ENCODE results near the gene PARM1.

PARM1 gene

GRCh38 chr4:75002381-75002780 lies 69.5 kb downstream of the PARM1 start:
- peaks cover 5% of the 10 kb centered on the region for H3K4me1 Mint-ChIP-seq
- H3K27me3 Mint-ChIP-seq (ENCODE audit: low read depth, poor library complexity): peaks cover 7% of the 10 kb centered on the region
- H3K36me3 Mint-ChIP-seq (ENCODE audit: low read depth): peaks cover 8% of the 10 kb centered on the region
- no peak for DNase-seq
- TF ChIP-seq, protein P1, sequence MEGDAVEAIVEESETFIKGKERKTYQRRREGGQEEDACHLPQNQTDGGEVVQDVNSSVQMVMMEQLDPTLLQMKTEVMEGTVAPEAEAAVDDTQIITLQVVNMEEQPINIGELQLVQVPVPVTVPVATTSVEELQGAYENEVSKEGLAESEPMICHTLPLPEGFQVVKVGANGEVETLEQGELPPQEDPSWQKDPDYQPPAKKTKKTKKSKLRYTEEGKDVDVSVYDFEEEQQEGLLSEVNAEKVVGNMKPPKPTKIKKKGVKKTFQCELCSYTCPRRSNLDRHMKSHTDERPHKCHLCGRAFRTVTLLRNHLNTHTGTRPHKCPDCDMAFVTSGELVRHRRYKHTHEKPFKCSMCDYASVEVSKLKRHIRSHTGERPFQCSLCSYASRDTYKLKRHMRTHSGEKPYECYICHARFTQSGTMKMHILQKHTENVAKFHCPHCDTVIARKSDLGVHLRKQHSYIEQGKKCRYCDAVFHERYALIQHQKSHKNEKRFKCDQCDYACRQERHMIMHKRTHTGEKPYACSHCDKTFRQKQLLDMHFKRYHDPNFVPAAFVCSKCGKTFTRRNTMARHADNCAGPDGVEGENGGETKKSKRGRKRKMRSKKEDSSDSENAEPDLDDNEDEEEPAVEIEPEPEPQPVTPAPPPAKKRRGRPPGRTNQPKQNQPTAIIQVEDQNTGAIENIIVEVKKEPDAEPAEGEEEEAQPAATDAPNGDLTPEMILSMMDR (IDR thresholded peaks at IDR 0.05): no peak
- H3K27ac Mint-ChIP-seq: no peak overlapping the region
- H3K4me3 Mint-ChIP-seq: no peak overlapping the region
- H3K9me3 Mint-ChIP-seq: peaks cover 9% of the 10 kb centered on the region

DNA sequence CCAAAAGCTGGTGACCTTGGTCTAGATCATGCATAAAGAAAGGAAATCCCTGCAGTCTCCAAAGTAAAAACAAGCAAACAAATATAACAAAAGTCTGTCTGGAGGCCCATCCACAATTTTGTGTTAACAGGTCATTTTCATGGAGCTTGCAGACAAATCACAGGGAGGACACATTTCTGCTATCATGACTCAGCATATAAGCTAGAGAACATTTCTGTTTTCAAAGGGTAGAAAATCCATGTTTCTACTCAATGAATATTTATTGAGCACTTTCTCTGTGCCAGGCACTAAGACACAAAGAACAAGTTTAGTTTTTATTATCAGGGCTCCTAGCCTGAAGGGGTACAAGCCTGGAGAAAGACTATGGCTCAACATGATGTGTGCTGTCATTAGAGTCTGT lies 71.1 kb downstream of the PARM1 start:
- H3K4me3 Mint-ChIP-seq: no peak overlapping the region

DNA sequence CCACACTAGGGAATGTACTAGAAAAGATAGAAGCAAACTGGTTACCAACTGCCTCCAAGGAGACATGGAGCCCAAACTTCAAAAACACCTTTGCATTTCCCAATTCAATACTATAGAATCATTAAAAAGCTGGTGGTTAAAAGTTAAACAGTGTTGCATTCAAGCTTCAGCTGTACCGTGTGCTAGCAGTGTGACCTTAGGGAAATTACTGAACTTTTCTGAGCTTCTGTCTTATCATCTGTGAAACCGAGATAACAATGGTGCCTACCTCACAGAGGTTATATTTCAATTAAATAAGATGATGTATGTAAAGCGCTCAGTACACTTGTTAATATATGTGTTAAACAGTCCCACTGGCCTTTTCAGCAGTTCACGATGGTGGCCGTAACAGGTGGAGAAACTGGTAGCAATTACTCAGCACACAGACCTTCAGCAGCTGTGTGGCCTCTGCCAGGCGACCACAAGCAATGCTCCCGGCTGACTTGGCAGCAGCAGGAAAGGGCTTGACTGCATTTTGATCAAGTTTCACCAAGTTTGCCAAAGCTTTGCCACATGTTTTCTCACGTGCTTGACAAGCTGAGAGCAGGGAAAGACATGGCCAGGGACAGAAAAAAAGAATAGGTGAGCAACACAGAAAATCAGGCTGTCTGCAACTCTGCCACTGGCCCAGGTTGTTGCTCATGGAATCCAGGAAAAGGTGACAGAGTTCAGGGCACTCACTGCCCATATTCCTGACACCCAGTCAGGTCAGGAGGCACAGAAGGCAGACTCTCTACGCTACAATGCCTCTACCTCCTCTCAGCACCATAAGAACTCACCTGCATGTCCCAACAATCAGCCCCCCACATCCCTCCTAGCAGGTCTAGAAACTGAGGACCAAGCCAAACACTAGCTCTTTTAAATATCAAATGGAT lies 72.1 kb downstream of the PARM1 start:
- no peak for DNase-seq
- Mint-ChIP-seq H3K27ac (no peak overlapping the region), H3K36me3 (ENCODE audit: low read depth) (peaks cover 17% of the 10 kb centered on the region), H3K4me3 (no peak overlapping the region), H3K9me3 (peaks cover 21% of the 10 kb centered on the region), H3K27me3 (ENCODE audit: low read depth, poor library complexity) (peaks cover 3% of the 10 kb centered on the region), H3K4me1 (no peaks in the 10 kb centered on the region)
- TF ChIP-seq, protein P1 (IDR thresholded peaks at IDR 0.05): no peak

More for the DNA sequence above, 71.1 kb downstream of the PARM1 start:
- Mint-ChIP-seq H3K36me3 (ENCODE audit: low read depth) (peaks cover 17% of the 10 kb centered on the region), H3K27me3 (ENCODE audit: low read depth, poor library complexity) (peaks cover 3% of the 10 kb centered on the region), H3K9me3 (peaks cover 21% of the 10 kb centered on the region), H3K4me1 (no peaks in the 10 kb centered on the region), H3K27ac (peak overlapping the region; percentile 44)
- TF ChIP-seq, protein P1 (IDR thresholded peaks at IDR 0.05): no peak
- DNase-seq: no peak

- Mint-ChIP-seq H3K9me3 (peaks cover 21% of the 10 kb centered on the region), H3K27me3 (ENCODE audit: low read depth, poor library complexity) (peaks cover 3% of the 10 kb centered on the region), H3K4me1 (no peaks in the 10 kb centered on the region), H3K27ac (no peak overlapping the region), H3K36me3 (ENCODE audit: low read depth) (peaks cover 17% of the 10 kb centered on the region), H3K4me3 (no peak overlapping the region)
- DNase-seq: no peak
- TF ChIP-seq, protein P1 (IDR thresholded peaks at IDR 0.05): no peak
These were observed 72.8 kb downstream of the PARM1 start for GRCh38 chr4:75005727-75006126.

DNA sequence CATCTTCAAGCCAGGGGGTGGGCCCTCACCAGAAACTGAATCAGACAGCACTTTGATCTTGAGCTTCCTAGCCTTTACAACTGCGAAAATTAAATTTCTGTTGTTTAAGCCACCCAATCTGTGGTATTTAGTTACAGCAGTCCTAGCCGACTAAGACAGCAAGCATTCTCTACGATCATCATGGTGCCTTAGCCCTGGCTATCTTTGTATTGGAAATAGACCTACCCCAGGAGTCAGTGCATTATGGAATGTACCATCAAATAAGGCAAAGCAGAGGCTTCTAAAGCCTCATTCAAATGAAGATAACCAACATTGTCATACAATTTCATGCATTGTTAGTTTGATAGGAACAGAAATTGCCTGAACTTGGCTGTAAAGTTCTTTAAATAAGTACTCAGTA lies 75.0 kb downstream of the PARM1 start:
- no peaks in the 10 kb centered on the region for H3K27me3 Mint-ChIP-seq (ENCODE audit: low read depth, poor library complexity)
- TF ChIP-seq, protein P1 (IDR thresholded peaks at IDR 0.05): no peak

DNA sequence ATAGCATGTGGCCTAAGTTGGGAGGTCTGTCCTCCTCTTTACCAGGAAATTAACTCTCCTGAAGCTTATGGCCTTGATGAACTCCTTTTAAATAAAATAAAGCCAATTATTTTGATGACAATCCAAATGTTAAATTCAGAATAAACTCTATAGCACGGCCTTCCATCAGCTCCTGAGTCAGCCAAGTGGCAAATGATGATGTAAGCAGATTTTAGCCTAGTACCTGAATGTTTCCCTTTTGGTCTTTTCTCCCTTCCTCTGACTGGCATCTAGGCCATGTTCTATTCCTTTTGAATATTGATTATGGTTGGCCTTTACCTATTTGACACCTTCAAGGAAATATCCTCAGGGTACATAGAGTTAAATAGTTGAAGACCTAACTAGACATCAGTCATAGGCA lies 76.2 kb downstream of the PARM1 start:
- no peak for DNase-seq
- TF ChIP-seq, protein P1 (IDR thresholded peaks at IDR 0.05): no peak
- peaks cover 26% of the 10 kb centered on the region for H3K36me3 Mint-ChIP-seq (ENCODE audit: low read depth)
- H3K27ac Mint-ChIP-seq: no peak overlapping the region
- no peaks in the 10 kb centered on the region for H3K27me3 Mint-ChIP-seq (ENCODE audit: low read depth, poor library complexity)
- no peaks in the 10 kb centered on the region for H3K4me1 Mint-ChIP-seq
- H3K9me3 Mint-ChIP-seq: peaks cover 21% of the 10 kb centered on the region
- no peak overlapping the region for H3K4me3 Mint-ChIP-seq

More for the DNA sequence above, 75.0 kb downstream of the PARM1 start:
- no peak for DNase-seq
- Mint-ChIP-seq H3K9me3 (peaks cover 21% of the 10 kb centered on the region), H3K27ac (no peak overlapping the region), H3K4me1 (no peaks in the 10 kb centered on the region), H3K4me3 (no peak overlapping the region), H3K36me3 (ENCODE audit: low read depth) (peaks cover 22% of the 10 kb centered on the region)

Data from nephron progenitor cell (in vitro differentiated cells).